IPS-NIHi11 (cell line): ENCODE measurements around the gene GTF2H2.
"Not testable (repeated sequence)": the region's sequence is repeated elsewhere in the genome, so short reads cannot be mapped to it uniquely, and the experiment has no call there.

Experiments
- DNase-seq: peaks from one replicate; pipeline ENCODE4 v3.0.0; 2012; ENCODE audit warnings: mixed read lengths, low spot score

The GTF2H2 gene

GRCh38 chr5:71067262-71067928 is at the start of gene GTF2H2:
TSS of gene GTF2H2 (minus strand) at chr5:71067676. CDS start at chr5:71062763, 4,913 bp downstream.
- not testable (repeated sequence) for DNase-seq

DNA sequence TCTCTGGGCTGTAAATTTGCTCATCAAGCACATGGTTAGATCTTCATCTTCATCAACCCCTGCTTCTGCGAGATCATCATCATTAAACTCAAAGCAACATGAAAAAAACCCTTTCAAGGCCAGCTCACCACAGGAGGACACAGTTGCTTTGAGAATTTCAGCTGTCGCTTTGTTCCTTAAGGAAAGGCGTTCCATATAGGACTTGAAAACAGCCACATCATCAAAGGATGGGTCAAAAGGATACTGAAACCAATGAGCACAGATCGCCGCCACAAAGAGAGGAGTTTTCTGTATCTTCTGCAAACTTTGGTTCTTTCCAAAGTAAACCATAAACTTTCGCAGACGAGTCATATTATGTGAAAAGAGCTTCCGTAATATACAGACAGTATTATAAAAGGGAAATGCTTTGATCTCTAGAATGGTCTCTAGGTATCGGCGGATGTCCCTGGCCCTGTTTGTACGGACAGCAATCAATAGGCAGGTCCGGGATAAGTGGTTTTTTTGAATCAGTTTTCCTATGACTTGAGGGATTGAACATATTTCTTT is 42.3 kb upstream of the GTF2H2 start:
- DNase-seq = not testable (repeated sequence)

- DNase-seq = not testable (repeated sequence)
Observed at GRCh38 chr5:71099996-71100395, 32.5 kb upstream of the GTF2H2 start.

GRCh38 chr5:71097930-71098203 is 30.4 kb upstream of the GTF2H2 start:
- DNase-seq = not testable (repeated sequence)

- DNase-seq = not testable (repeated sequence)
Observed at GRCh38 chr5:71097173-71097929, 29.9 kb upstream of the GTF2H2 start.

DNA sequence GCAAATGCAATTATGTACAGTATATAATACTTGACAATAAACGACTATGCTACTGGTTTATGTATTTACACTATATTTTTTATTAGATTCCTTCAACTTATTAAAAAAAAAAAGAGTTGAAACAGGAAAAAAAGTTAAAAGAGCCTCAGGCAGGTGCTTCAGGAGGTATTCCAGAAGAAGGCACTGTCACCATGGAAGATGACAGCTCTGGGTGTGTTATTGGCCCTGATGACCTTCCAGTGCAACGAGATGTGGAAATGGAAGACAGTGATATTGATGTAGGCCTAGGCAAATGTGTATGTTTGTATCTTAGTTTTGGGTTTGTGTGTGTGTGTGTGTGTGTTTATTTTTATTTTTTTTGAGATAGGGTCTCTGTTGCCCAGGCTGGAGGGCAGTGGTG is 22.3 kb upstream of the GTF2H2 start:
- DNase-seq = not testable (repeated sequence)

DNA sequence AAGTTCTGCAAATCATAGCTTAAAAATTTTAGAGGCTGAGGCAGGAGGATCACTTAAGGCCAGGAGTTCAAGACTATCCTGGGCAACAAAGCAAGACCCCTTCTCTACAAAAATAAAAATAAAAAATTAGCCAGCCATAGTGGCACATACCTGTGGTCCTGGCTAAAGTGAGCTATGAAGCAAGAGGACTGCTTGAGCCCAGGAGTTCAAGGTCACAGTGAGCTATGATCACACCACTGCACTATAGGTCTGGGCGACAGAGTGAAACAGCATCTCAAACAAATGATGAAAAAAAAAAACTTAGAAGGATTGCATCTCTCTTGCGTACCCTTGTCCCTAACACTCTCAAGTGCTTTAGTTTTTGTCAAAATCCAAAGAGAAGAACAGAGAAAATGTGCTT is 21.3 kb upstream of the GTF2H2 start:
- DNase-seq = not testable (repeated sequence)

DNA sequence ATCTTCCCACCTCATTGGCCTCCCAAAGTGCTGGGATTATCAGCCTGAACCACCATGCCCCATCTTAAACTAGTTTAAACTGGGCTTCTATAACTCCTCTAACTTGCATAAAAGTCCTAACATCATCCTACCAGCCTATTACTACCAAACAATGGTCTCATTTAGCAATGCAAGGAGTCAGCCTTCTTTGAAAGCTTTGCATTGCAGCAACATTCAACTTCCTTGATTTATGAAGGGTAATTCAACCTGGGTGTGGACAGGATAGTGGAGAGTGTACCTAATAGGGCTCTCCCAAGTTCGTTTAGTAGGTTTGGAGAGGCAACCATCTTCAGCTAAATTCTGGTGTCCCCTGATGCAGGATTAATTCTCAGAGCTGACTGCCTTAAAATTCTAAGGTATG is 18.7 kb upstream of the GTF2H2 start:
- DNase-seq = not testable (repeated sequence)

- DNase-seq = not testable (repeated sequence)
Observed at GRCh38 chr5:71084280-71085063, 17.0 kb upstream of the GTF2H2 start.

- DNase-seq = not testable (repeated sequence)
Observed at GRCh38 chr5:71082898-71083297, 15.4 kb upstream of the GTF2H2 start.

- DNase-seq = not testable (repeated sequence)
Observed at GRCh38 chr5:71082340-71082739, 14.9 kb upstream of the GTF2H2 start.

GRCh38 chr5:71061322-71061721 is 6.2 kb downstream of the GTF2H2 start:
- DNase-seq = not testable (repeated sequence)

DNA sequence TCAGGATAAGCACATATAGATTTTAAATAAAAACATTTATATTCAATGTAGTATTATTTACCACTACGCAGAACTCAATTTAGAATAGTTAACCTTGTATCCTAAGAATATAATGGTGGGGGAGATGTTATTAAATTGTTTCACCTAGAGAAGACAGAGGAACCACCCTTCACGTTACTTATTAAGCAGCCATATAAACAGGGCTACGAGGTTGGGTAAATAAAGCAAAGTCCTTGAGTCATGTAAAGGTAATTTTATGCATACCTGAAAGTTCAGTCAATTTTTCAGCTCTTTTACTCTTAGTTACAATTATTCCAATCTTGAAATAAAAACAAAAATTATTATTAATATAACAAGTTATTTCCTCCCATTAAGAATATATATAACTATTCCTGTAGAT is 8.1 kb downstream of the GTF2H2 start:
- DNase-seq = not testable (repeated sequence)

DNA sequence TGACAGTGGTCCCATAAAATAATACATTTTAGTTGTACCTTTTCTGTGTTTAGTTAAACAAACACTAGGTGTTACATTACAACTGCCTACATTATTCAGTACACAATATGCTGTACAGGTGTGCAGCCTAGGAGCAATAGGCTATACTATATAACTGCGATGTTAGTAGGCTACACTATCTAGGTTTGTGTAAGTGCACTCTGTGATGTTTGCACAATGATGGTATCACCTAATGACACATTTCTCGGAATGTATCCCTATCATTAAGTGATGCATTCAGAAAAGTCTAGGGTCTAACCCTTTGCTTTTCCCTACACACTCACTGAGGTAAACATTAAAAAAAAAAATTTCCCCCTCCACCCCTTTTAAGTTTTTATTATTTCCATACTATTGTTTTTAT is 22.7 kb downstream of the GTF2H2 start:
- not testable (repeated sequence) for DNase-seq

DNA sequence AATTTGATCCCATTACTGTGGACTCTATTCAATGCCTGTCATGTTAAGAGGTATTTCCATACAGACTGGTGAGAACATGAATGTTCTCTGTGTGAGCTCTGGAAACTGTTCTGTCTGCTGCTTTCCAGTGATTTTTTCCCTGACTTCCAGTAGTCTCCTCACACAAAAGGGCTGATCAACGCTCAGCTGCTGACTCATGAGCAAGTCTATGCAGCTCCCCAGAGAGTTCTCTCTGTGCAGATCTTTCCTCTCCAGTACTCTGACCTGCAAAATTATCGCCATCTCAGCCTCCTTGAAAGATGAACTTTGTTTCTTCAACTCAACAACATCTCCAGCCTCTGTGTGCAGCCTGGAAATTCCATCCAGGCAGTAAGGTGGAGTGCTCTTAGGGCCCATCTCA is 23.3 kb downstream of the GTF2H2 start:
- not testable (repeated sequence) for DNase-seq

- DNase-seq = not testable (repeated sequence)
Observed at GRCh38 chr5:71031046-71031776, 36.3 kb downstream of the GTF2H2 start.

DNA sequence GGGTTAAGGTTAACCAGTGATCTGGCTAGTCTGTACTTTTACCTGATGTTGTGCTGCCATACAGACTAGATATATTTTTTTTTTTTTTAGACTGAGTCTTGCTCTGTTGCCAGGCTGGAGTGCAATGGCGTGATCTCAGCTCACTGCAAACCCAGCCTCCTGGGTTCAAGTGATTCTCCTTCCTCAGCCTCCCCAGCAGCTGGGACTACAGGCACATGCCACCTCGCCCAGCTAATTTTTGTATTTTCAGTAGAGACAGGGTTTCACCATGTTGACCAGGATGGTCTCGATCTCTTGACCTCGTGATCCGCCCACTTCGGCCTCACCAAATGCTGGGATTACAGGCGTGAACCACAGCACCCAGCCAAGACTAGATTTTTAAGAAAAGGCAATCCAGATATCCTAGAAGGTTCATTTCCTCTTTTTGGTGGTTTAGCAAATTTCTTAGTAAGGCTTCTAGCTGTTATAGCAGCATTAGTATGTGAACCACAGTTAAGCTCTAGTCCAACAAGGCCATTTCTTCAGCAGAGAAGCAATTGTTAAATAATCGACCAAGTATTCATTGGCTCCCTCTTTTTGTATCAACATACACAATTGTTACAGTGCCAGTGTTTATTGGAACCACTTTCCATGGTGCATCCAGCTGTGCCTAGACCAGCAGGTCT is 42.1 kb downstream of the GTF2H2 start, which contains the start of gene NAIP:
Gene NAIP (minus strand): TSS at position 51 of the 665 bp plus-strand sequence. CDS start 12,424 bp downstream, outside the sequence.
- not testable (repeated sequence) for DNase-seq

GRCh38 chr5:71020643-71021042 is 46.8 kb downstream of the GTF2H2 start:
- not testable (repeated sequence) for DNase-seq

DNA sequence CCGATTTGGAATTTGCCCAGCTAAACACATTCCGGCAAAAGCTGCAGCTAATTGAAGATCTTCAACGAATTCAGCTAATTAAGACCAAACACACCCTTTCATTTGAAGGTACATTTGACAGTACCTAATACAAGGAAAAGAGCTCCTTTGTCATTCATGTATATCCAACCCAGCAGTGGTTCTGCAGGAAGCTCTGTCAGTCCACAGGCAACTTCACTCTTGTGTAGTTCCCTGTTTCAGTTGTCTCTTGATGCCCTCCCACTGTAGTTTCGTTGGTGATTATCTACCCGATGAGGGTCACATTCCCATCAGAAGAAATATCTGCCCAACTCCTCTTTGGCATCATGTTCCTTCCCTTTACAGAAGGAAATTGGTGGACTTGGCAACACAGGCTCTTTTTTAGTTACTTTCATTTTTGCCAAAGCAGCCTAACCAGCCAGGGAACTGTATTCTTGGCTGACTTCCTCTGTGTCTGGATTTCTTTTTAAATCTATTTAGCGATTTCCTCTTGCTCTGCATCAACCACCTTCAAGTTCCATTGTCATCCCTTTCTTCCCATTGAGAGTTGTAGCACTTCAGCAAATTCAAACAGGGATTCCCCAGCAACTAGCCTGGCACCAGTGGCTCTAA is 49.0 kb downstream of the GTF2H2 start:
- not testable (repeated sequence) for DNase-seq

DNA sequence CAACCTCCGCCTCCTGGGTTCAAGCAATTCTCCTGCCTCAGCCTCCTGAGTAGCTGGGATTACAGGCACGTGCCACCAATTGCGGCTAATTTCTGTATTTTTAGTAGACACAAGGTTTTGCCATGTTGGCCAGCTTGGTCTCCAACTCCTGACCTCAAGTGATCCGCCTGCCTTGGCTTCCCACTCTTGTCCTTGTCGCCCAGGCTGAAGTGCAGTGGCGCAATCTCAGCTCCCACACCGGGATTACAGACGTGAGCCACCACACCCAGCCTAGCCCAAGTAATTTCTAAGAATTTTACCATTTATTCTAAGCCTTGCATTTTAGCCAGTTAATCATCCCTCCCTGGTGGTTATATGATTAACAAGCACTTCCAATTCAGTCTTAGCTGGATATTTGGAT is 53.3 kb downstream of the GTF2H2 start:
- no peak for DNase-seq

DNA sequence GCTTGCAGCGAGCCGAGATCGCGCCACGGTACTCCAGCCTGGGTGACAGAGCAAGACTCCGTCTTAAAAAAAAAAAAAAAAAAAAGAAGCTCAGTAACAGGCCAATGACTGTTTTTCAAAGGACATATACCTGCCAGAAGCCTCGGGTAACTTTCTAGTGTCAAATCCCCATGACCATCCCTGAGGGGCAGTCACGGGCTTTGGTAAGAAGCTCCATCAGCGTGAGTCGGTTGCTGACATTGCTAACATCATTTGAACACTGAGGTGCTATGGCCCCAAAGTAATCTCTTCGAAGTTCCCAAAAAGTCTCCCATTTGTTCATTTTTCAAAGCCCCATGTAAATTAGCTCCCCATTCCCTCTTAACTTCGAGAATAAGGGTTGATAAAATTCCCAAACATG is 53.9 kb downstream of the GTF2H2 start:
- DNase-seq = peak; percentile 43
